ENCODE measurements around the gene IQSEC1. TPM values are rescaled to one million over a fixed set of nuclear protein-coding genes. Genes with fewer than 3 reads are reported as not detected.
A peak's percentile ranks its signal among the peaks of the same experiment; 100 is the strongest.

IQSEC1 gene
- total and polyA plus RNA-seq, 9 of the 15 experiments (the other 6 are each of a cell fraction or from before 2014, with no cell fraction given), result 0.56 to 39.0 (median 6.8) TPM

- no peak for TF ChIP-seq HNRNPH1 (optimal IDR thresholded peaks at IDR 0.05; ENCODE audit: low read depth, low read length)
- TF ChIP-seq, protein P1, sequence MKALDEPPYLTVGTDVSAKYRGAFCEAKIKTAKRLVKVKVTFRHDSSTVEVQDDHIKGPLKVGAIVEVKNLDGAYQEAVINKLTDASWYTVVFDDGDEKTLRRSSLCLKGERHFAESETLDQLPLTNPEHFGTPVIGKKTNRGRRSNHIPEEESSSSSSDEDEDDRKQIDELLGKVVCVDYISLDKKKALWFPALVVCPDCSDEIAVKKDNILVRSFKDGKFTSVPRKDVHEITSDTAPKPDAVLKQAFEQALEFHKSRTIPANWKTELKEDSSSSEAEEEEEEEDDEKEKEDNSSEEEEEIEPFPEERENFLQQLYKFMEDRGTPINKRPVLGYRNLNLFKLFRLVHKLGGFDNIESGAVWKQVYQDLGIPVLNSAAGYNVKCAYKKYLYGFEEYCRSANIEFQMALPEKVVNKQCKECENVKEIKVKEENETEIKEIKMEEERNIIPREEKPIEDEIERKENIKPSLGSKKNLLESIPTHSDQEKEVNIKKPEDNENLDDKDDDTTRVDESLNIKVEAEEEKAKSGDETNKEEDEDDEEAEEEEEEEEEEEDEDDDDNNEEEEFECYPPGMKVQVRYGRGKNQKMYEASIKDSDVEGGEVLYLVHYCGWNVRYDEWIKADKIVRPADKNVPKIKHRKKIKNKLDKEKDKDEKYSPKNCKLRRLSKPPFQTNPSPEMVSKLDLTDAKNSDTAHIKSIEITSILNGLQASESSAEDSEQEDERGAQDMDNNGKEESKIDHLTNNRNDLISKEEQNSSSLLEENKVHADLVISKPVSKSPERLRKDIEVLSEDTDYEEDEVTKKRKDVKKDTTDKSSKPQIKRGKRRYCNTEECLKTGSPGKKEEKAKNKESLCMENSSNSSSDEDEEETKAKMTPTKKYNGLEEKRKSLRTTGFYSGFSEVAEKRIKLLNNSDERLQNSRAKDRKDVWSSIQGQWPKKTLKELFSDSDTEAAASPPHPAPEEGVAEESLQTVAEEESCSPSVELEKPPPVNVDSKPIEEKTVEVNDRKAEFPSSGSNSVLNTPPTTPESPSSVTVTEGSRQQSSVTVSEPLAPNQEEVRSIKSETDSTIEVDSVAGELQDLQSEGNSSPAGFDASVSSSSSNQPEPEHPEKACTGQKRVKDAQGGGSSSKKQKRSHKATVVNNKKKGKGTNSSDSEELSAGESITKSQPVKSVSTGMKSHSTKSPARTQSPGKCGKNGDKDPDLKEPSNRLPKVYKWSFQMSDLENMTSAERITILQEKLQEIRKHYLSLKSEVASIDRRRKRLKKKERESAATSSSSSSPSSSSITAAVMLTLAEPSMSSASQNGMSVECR (CRISPR knock-in tag; IDR thresholded peaks at IDR 0.05), result peak; percentile 83
- TF ChIP-seq TCFL5 (CRISPR knock-in tag; conservative IDR thresholded peaks at IDR 0.05), result no peak
- peak; percentile 39; the same call in 1 of the 2 replicates for TF ChIP-seq ZBTB5 (IDR thresholded peaks at IDR 0.05)
- TF ChIP-seq, protein P2, sequence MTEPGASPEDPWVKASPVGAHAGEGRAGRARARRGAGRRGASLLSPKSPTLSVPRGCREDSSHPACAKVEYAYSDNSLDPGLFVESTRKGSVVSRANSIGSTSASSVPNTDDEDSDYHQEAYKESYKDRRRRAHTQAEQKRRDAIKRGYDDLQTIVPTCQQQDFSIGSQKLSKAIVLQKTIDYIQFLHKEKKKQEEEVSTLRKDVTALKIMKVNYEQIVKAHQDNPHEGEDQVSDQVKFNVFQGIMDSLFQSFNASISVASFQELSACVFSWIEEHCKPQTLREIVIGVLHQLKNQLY (CRISPR knock-in tag; conservative IDR thresholded peaks at IDR 0.05), result no peak
- TF ChIP-seq MTA1 (IDR thresholded peaks at IDR 0.05; ENCODE audit: borderline replicate concordance), result no peak
- no peak for TF ChIP-seq ZNF592 (IDR thresholded peaks at IDR 0.05)
- TF ChIP-seq SETDB1 (IDR thresholded peaks at IDR 0.05; ENCODE audit: low read length), result no peak
- TF ChIP-seq CEBPB (tag; IDR thresholded peaks at IDR 0.05), result no peak
Observed at GRCh38 chr3:12966847-12967605, 106.2 kb downstream of the IQSEC1 start (continued).
